GM19328 (cell line): ENCODE measurements around the gene KLHL25.

Source experiments
- ATAC-seq: cut with Tn5 transposase; IDR thresholded peaks from one replicate; pipeline ENCODE4 v1.9.1; 2021; ENCODE audit warnings: mild to moderate bottlenecking, moderate library complexity; ENCODE audit not compliant: unreplicated experiment

Gene KLHL25

GRCh38 chr15:85760531-85761371, 34.0 kb downstream of the KLHL25 start:
- ATAC-seq: no peak

- no peak for ATAC-seq
These were observed 34.7 kb downstream of the KLHL25 start for GRCh38 chr15:85760049-85760448.

- ATAC-seq: no peak
These were observed 35.3 kb downstream of the KLHL25 start for GRCh38 chr15:85759376-85759775.

- ATAC-seq: no peak
These were observed 36.1 kb downstream of the KLHL25 start for GRCh38 chr15:85758655-85758978.

- no peak for ATAC-seq
These were observed 36.6 kb downstream of the KLHL25 start for GRCh38 chr15:85757939-85758654.

DNA sequence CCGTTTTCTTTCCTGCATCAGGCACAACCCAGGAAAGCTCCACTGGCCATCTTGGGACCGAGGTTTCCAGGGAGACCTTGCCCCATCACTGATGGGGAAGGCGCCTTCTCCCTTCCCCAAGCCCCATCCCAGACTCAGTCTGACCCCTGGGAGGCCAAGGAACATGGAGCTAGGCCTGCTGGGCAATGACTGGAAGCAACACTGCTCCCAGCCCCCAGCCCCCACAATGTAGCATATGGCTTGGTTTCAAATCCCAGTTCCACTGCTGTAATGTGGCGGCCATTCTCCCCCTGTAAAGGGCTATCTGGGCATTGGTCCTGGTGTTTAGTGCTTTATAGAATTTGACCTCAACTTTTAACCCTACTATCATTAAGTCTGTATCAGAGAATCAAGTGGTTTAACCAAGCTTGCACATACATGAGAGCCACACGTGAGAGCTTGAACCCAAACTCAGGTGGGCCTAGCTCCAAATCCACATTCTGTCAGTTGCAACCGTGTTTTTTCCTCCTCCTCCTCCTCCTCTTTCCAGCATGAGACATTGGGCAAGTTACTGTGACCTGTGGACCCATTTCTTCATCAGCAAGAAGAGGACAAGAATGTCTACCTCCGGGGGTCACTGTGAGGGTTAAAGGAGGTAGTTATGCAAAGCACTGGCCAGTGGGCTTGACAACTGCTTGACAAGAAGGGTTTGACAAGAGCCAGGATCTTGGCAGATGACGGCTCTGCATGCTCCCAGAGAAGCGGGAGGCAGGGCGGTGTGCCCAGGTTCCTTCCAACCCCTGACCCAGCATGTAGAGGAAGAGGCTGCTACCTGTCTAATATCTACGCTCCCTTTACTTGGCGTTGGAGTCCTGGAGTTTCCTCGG, 37.4 kb downstream of the KLHL25 start:
- ATAC-seq: no peak

- no peak for ATAC-seq
These were observed 38.2 kb downstream of the KLHL25 start for GRCh38 chr15:85756411-85757072.

DNA sequence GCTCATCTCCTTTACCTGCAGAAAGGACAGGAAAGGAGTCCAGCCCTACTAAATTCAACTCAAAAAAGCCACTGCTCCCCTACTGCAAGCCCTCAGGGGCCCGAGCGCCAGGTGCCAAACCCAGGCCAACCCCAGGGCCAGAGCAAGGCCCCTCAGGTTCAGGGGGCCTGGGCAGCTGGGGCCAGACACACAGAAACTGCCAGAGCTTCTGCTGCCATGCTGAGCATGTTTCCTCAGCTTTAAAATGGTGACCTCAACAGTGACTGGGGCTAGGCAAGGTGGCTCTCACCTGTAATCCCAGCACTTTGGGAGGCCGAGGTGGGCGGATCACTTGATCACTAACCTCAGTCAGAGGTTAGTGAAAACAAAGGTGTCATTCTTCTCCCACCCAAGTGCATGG, 38.8 kb downstream of the KLHL25 start:
- ATAC-seq: no peak

DNA sequence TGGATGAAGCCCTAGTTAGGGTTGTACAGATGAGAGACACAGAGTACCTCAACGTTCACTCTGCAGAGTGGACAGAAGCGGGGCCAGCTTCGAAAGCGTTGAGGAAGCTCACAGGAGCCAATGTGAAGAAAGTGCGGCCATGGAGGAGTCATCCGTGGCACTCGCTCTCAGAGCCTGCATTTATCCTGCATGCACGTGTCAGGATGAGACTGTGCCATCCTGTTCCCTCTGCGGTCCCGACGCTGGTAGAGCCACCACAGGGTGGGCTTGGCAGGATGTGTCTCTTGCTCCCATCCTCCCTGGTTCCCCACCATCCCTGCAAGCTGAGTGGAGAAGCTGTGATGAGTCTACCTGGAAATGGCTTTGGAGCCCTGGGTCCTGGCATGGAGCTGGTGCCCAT, 39.3 kb downstream of the KLHL25 start:
- ATAC-seq: no peak

GRCh38 chr15:85754989-85755388, 39.7 kb downstream of the KLHL25 start:
- ATAC-seq: no peak

DNA sequence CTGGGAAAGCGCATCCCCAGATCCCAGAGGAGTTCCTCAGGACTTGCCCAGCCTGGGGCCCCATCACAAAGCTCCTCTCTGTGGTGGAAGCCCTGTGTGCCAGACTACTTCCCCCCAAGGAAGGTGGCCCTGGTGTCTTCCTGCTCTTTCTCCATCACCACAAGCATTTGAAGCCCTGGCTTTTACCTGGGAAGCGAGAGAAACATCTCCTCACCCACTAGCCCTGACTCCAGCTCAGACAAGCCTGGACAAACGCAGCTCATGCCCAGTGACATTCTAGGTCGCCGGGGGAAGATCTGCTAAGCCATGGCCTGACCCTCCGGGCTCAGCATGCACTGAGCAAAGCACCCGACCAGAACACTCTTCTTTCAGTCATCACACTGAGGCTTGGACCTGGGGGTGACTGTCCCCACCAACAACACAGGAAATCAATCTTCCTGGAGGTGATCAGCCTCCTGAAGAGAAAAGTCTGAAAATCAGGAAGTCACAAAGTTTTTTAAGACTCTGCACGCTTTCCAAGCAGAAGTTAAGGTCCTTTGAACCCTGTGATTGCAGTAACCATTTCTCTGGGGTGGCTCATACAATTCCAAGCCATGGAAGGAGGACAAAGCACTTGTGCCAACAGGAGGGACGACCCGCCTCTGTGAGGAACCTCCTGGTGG, 40.8 kb downstream of the KLHL25 start:
- no peak for ATAC-seq

GRCh38 chr15:85753261-85753660, 41.5 kb downstream of the KLHL25 start:
- ATAC-seq: no peak

DNA sequence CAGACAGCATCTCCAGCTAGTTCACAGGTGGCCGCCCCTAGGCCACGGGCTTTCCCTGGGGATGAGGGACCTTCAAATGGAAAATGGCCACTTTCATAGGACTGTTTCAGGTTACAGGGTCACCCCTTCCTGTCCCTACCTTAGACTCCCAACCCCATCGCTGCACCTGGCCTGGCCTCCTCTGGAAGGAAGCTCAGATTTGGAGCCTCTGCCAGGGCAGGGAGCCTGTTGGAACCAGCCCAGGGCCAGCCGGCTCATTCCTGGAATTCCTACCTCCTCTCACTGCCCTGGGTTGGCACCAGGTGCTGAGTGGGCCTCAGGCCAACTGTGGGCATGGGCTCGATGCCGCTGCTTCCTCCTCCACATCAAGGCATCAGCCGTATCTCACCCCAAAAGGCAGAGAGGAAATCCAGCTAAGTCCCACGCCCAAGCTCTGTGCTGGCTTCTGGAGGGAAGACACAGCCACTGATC, 42.2 kb downstream of the KLHL25 start:
- no peak for ATAC-seq

GRCh38 chr15:85752124-85752475, 42.6 kb downstream of the KLHL25 start:
- ATAC-seq: no peak

DNA sequence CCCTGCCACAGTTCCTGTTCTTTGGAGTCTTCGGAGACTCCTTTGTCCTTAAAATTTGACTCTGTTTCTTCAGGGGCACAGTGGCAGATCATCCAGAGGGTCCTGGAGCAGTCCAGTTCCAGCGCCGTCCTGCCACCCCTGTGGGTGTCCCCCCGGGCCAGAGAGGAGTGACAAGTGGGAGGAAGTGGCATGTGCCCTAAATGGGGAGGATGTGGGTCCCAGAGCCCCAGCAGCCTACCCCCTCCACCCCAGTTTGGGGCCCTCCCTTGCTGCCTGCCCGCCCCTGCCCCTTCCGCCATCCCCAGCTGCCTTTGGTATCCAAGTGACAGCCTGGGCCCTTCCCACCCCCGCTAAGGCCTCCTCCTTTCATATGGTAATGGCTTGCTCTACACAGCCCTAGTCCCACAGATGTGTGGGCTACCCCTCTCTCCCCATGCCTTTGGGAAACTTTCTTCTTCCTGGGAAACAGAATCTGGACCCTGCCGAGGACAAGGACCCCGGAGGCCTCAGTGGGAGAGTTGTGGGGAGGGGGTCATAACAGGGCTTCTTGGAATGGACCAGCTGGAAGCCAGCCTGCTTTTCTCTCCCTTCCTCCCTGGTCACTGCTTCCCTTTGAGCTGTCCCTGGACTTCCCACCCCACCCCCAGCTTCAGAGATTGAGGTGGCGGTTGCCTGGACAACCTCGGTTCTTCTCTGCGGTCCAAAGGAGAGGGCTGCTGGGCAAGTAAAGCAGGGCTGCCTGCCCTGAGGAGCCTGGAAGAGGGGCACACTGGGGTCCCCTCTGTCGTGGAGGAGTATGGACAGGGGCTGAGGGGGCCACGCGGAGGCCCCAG, 43.2 kb downstream of the KLHL25 start:
- ATAC-seq: no peak

DNA sequence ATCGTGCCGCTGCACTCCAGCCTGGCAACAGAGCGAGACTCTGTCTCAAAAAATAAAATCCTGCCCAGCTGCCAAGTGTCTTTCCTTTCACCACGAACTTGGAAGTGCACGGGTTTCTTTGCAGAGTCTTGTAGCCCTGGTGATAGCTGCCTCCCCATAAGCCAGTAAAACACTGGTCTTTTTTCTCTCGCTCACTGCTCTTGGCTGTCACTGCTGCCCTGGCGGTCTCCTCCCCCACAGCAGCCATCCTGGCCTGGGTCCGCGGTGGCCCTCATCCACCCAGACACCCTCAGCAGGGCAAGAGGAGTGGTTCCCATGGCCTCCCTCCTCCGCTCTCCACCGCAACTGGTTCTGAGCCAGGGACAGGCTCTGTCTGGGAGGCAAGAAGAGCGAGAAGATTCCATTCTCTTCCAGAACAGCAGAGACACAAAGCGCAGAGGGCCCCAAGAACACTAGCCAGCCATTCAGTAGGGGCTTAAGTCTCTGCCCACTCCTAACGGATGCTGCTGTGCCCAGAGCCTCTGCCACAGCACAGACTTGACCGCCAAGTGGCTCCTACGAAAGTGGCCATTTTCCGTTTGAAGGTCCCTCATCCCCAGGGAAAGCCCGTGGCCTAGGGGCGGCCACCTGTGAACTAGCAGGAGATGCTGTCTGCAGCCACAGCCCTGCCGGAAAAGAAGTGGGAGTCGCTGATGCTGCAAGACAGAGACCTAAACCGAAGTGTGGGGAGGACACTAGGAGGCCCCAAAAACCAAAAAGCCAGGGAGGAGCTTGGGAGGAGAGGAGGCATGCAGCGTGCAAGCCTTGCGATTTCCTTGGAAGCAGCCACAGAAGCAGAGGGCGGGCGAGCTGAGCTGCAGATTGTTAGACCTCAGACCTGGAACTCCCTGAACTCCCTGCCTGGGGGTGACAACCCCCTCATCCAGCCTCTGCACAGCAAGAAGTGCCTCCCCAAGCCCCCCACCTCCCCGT, 44.1 kb downstream of the KLHL25 start:
- ATAC-seq: no peak

DNA sequence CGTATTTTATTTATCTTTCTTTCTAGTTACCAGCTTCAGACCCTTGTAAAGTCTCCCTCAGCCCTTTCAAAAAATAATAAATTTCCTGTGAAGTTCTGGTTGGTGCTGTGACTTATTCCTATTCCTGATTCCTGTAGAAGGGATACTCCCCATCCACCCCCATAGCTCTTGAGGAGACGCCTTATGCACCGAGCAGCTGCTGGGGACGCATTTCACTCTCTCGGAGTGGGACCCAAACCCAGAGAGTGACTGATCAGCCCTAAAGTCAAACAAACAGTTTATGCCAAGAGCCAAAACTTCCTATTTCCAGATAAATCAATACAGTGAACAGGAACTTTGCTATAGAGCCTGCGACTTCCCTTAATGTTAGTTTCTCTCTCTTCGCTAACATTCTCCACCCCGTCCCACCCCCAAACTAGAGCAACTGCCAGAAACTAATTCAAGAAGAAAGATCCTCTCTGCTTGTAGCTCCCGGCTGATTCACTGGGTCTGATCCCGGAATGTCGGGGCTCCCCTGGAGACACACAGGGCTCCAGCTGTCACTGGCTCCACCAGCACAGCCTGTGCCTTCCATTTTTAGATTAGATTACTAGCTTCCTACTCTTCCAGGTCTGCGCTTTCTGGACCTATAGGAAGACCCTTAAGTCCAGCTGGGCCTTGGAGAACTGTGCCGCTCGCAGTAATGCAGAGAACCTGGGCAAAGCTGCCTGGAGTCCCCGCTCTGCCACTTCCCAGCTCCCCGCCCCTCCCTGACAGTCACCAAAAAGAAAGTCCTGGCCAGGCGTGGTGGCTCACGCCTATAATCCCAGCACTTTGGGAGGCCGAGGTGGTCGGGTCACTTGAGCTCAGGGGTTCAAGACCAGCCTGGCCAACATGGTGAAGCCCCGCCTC, 45.2 kb downstream of the KLHL25 start:
- no peak for ATAC-seq
